Suppressor macrophage treated with lipopolysaccharide for 1 hour (primary cell): ENCODE results near the gene NXNL2.

Experiments
- DNase-seq, 3 donors: peaks; one replicate each; pipeline ENCODE4 v3.0.0-alpha.2; 2020 to 2022

NXNL2 gene

DNA sequence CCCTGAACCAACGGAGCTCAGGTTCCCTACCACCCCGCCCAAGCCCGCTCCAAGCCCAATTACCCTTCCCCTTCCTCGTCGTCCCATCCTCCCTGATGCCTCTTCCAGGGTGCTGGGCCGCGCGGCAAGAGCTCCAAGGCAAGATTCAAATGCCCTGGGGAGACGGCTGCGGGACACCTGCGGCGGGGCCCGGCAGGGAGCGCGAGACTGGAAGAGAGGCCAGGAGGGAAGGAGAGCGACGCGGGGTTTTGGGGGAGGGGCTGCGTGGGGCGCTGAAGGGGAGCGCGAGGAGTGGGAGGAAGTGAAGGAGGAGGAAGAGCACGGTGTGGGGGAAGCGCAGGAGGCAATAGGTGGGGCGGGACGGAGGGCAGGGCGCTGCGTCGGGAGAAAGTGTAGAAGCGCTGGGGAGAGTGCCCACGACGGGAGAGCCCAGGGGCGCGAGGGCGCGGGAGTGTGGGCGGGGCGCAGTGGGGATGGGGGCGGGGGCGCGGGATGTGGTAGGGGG is 975 bp upstream of the NXNL2 start:
- DNase-seq = peak in 1 of 3 donors; percentile 15

DNA sequence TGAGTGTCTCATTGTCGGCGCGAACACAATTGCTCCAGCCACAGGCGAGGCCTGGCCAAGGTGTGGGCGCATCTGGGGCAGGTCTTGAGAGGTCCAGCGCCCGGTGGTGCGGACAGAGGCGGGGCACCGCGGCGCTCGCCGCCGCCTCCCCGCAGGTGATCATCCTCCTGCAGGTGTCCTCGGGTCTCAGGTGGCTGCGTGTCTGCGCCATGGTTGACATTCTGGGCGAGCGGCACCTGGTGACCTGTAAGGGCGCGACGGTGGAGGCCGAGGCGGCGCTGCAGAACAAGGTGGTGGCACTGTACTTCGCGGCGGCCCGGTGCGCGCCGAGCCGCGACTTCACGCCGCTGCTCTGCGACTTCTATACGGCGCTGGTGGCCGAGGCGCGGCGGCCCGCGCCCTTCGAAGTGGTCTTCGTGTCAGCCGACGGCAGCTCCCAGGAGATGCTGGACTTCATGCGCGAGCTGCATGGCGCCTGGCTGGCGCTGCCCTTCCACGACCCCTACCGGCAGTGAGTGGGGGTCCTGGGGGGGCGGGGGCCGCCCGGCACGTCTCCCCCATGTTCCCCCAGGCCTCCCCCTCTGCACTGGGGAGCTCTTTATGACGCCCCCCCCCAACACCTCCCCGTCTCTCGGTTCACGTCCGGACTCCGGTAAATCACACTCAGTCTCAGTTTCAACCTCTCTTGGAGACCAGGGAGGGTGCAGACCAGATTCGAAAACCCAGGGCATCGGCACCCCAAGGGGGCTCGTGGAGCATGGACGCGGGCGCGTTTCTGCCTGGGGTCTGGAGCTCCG is 446 bp downstream of the NXNL2 start:
- DNase-seq = no peak

DNA sequence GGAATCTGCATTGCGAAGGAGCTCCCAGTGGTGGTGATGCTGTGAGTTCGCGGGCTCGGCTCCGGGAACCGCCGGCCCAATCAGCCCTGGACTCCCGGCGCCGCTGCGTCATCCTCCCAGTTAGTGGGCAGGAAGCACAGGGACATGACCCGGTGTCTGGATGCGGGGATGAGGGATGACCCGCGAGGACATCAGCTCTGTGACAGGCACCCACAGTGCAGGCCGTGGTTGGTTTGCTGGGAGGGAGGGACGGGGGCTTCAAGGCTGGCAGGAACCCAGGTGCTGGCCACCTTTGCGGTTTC is 996 bp downstream of the NXNL2 start:
- DNase-seq = peak in 2 of 3 donors; percentile 12 to 22

DNA sequence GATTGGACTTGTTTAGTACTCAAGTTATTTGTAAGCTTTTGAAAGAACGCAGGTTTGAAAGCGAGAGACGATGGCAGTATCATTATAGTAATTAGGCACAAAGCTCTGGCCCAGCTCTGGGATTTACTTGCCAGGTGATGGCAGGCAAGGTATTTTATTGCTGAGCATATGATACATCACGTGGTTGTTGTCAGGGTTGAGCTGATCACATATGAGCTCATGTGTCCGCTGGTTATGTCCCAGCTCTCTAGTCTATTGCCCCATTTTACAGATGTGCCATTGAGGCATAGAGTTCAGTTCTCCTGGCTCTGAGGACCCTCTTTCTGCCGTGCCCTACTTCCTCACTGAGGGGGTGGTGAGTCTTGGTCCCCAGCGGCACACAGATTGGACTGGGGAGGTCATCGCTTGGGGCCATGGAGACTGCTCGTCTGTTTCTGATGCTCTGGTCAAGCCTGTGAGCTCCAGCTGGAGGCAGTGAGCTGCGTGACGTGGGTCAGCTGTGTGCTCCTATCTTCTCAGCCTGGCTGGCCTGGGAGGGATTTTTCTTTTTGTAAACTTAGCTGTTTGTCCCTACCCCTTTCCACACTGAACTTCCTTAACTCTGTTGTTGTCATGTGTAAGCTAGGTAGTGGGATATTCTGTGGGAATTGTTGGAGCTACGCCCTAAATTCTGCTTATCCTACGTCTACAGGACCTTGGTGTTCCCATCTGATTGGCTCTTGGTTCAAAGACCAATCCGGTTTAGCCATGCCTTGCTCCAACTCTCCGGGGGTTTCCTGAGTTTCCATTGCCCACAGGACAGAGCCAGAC is 2.2 kb downstream of the NXNL2 start:
- no peak for DNase-seq

GRCh38 chr9:88537761-88538091 is 2.7 kb downstream of the NXNL2 start:
- peak; percentile 84 to 90 (median 89) for DNase-seq

GRCh38 chr9:88538311-88539085 is 3.5 kb downstream of the NXNL2 start:
- no peak for DNase-seq

DNA sequence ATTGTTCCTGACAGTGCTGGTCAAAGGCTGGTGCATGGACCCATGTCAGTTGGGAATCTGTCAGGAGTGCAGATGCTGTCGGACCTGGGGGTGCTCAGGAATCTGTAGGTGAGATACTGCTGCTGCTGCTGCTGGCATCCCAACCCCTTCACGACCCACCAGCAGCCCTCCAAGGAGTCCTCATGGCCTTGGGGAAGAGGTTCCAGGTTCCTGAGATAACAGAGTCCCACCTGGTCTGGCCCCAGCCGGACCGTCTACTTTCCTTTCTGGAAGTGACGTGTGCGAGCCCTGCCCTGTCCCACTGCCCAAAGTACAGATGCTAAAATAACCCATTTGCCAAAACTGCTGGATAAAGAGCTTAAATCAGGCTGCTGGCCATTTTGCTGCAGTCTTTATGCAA is 4.3 kb downstream of the NXNL2 start:
- no peak for DNase-seq

GRCh38 chr9:88540251-88540763 is 5.3 kb downstream of the NXNL2 start:
- no peak for DNase-seq

DNA sequence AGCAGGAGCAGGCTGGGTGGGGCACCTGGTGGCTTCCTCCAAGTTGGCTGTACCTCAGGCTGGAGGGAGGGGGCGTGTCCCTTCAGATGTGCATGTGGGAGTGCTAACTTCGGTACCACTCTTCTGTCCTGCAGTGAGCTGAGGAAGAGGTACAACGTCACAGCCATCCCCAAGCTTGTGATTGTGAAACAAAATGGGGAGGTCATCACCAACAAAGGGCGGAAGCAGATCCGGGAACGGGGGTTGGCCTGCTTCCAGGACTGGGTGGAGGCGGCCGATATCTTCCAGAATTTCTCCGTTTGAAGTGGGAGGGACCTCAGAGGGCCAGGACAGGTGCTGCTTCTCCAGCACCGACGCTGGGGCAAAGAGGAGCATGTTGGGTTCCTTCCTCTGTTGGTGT is 9.3 kb downstream of the NXNL2 start:
- DNase-seq = peak; percentile 16 to 31 (median 25)

DNA sequence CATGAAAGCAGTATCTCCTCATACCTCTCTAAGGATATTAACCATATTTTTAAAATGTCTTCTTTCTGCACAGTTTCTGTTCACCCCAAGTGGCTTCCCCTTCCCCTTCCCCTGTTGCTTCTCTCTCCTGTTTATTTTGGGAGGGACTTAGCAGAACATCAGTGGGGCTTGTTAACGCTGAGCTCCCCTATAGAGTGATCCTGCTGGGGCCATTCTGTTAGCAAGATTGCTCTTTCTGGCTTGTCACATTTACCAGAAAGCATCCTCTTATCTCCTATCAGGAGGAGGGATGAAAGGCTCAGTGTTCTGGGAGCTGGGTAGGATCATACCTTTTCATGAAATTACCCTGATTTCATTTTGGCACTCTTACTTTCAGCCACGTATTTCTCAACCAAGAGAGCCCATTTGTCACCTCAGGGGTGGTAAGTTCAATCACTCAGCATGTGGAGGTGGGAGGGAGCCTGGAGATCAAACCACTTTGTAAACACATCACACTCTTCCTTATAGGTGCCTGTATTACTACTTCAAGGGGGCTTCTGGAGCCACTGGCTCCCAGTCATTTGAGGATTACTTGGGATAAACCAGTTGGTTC is 16.7 kb downstream of the NXNL2 start:
- no peak for DNase-seq

DNA sequence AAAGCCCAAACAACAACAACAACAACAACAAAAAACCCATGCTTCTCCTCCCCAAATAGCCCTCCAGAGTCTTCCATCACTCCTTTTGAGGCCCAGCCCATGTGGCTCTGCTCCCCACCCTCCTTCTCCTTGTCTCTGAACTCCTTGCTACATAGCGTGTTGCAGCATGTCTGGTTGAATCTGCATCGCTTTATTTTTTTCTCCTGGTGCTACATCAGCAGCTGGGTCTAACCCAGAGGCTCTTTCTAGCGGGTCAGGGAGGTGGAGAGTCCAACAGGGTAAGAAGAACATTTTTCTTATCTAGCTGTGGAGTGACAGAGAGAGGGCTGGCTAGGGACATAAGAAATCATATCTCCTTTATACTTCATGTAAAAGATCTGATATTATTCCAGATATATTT is 18.4 kb downstream of the NXNL2 start:
- DNase-seq = no peak

GRCh38 chr9:88555268-88555980 is 20.4 kb downstream of the NXNL2 start:
- no peak for DNase-seq

GRCh38 chr9:88559661-88560060 is 24.7 kb downstream of the NXNL2 start:
- DNase-seq = no peak

GRCh38 chr9:88567870-88568269 is 32.9 kb downstream of the NXNL2 start:
- peak in 2 of 3 donors; percentile 7 to 25 for DNase-seq

- DNase-seq = no peak
Measured at GRCh38 chr9:88571419-88571818, 36.4 kb downstream of the NXNL2 start.

DNA sequence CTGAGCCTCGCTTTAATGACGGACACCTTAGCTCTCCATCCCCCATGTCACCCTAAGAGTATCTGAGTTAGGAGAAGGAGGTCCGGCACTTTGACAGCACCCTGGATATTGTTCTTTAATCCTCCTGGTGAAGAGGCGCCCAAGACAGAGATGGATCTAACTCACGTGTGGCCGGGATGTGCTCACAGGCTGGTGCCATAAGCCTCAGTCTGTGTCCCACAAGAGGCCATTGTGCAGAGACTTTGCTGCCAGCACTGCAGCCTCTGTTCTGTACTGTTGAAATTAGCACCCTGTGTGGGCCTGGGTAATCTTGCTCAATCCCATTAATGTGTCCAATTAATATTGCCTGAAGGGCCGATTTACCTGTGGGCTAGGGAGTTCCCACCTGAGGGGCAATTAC is 37.7 kb downstream of the NXNL2 start:
- DNase-seq = no peak

GRCh38 chr9:88574953-88575352 is 40.0 kb downstream of the NXNL2 start:
- DNase-seq = peak in 2 of 3 donors; percentile 12 to 13

GRCh38 chr9:88577256-88578120 is 42.5 kb downstream of the NXNL2 start:
- peak in 1 of 3 donors; percentile 27 for DNase-seq

DNA sequence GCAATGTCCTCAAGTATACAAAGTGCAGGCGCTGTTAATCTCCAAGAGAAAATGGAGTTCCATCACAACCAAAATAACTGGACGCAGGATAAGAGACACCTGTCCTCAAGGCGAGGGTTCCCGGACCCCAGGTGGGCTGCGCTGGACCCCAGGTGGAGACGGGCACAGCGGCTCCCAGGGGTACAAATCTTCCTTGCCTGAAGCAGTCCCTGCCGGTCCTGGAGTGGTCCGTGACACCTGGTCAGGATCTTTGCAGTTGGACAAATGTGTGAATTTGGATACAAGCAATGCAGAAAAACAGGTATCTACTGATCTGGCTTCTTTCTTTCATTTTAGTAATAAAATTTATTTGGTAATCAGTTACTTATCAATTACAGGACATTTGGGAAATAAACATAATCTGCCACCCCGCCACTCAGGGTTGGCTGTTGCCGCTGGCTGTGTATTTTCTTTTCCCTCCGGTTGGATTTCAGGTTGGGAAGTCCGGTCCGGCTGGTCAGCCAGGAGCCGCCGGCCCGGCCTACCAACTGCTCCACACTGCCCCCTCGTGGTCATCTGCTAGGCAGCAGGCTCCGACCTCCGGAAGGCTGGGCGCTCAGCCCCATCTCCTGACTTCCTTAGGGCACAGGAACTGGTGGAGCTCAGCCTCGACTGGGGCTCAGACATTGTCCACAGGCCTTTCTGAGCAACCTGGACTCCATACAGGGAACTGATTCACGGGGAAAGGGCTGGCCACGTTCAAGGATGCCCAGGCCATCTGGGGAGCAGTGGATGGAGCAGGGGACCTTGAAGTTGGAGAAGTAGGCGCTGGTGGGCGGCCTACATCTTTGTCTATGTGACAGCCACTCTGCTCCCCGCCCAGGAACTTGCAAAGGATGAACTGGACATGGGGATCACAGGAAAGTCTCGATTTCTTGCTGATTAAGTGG is 43.4 kb downstream of the NXNL2 start:
- peak; percentile 79 to 92 (median 91) for DNase-seq
